Liver (tissue), 9 donors: ENCODE results near the gene PRAME. TPM values are rescaled to one million over a fixed set of nuclear protein-coding genes. Genes with fewer than 3 reads are reported as not detected.

Source experiments
- DNase-seq: peaks from one replicate; pipeline ENCODE4 v3.0.0-alpha.2; 2017; ENCODE audit warnings: low spot score
- H3K27ac ChIP-seq, 2 donors: one replicate each; pipeline ENCODE4 v1.7.0; 2013; ENCODE audit warnings: inconsistent platforms in 2 of 2, low read length in 2 of 2, control low read depth in 1 of 2, low read depth in 1 of 2, mild to moderate bottlenecking in 1 of 2
- H3K27me3 ChIP-seq, 4 donors: one replicate each; pipeline versions ENCODE4 v1.6.1 to v1.7.0; 2013; ENCODE audit warnings: low read length in 3 of 4, inconsistent platforms in 1 of 4, mild to moderate bottlenecking in 1 of 4, moderate library complexity in 1 of 4; ENCODE audit not compliant: control insufficient read depth in 4 of 4, insufficient read depth in 4 of 4
- H3K36me3 ChIP-seq, 4 donors: one replicate each; pipeline versions ENCODE4 v1.6.1 to v1.7.0; 2013; ENCODE audit warnings: low read length in 3 of 4, mild to moderate bottlenecking in 3 of 4, low read depth in 1 of 4, moderate library complexity in 1 of 4; ENCODE audit not compliant: control insufficient read depth in 4 of 4, insufficient read depth in 3 of 4
- H3K4me1 ChIP-seq, 4 donors: one replicate each; pipeline versions ENCODE4 v1.6.1 to v1.7.0; 2013; ENCODE audit warnings: low read length in 3 of 4, mild to moderate bottlenecking in 3 of 4, moderate library complexity in 1 of 4; ENCODE audit not compliant: control insufficient read depth in 4 of 4, insufficient read depth in 4 of 4
- H3K4me3 ChIP-seq, 3 donors: one replicate each; pipeline versions ENCODE4 v1.6.1 to v1.7.0; 2013; ENCODE audit warnings: low read length in 3 of 3, control low read depth in 1 of 3, low read depth in 1 of 3, mild to moderate bottlenecking in 1 of 3
- H3K9ac ChIP-seq, 2 donors: one replicate each; pipeline ENCODE4 v1.7.0; 2013; ENCODE audit warnings: low read length in 2 of 2, mild to moderate bottlenecking in 2 of 2, moderate library complexity in 2 of 2, control low read depth in 1 of 2, low read depth in 1 of 2
- H3K9me3 ChIP-seq, 4 donors: one replicate each; pipeline versions ENCODE4 v1.6.1 to v1.7.0; 2013; ENCODE audit warnings: low read length in 3 of 4; ENCODE audit not compliant: control insufficient read depth in 4 of 4
- EGR1 ChIP-seq, 2 donors: IDR thresholded peaks; 2 replicates each; pipeline ENCODE4 v1.6.1; 2016 to 2018; ENCODE audit warnings: antibody characterized with exemption in 2 of 2, low read depth in 2 of 2
- FOXA1 ChIP-seq: IDR thresholded peaks from 2 replicates; pipeline ENCODE4 v1.6.1; 2016; ENCODE audit warnings: antibody characterized with exemption
- FOXA2 ChIP-seq: IDR thresholded peaks from 2 replicates; pipeline ENCODE4 v1.6.1; 2016; ENCODE audit warnings: antibody characterized with exemption
- HNF4A ChIP-seq, 2 donors: conservative IDR thresholded peaks; 2 replicates each; pipeline ENCODE4 v1.6.1; 2016; ENCODE audit warnings: antibody characterized with exemption in 2 of 2, mild to moderate bottlenecking in 2 of 2
- HNF4G ChIP-seq: IDR thresholded peaks from 2 replicates; pipeline ENCODE4 v1.6.1; 2016; ENCODE audit warnings: antibody characterized with exemption
- NR2F2 ChIP-seq: IDR thresholded peaks from 2 replicates; pipeline ENCODE4 v1.6.1; 2016; ENCODE audit warnings: antibody characterized with exemption
- RAD21 ChIP-seq, 2 donors: IDR thresholded peaks; 2 replicates each; pipeline ENCODE4 v1.6.1; 2016; ENCODE audit warnings: antibody characterized with exemption in 2 of 2, mild to moderate bottlenecking in 2 of 2
- REST ChIP-seq: IDR thresholded peaks from 2 replicates; pipeline ENCODE4 v1.6.1; 2016; ENCODE audit warnings: antibody characterized with exemption, mild to moderate bottlenecking
- RXRA ChIP-seq, 2 donors: IDR thresholded peaks; 2 replicates each; pipeline ENCODE4 v1.6.1; 2017 to 2018; ENCODE audit warnings: antibody characterized with exemption in 2 of 2, mild to moderate bottlenecking in 1 of 2
- SP1 ChIP-seq: IDR thresholded peaks from 2 replicates; pipeline ENCODE4 v1.6.1; 2018; ENCODE audit warnings: antibody characterized with exemption, mild to moderate bottlenecking
- TAF1 ChIP-seq: conservative IDR thresholded peaks from 2 replicates; pipeline ENCODE4 v1.6.1; 2016; ENCODE audit warnings: antibody characterized with exemption, mild to moderate bottlenecking
- YY1 ChIP-seq: IDR thresholded peaks from 2 replicates; pipeline ENCODE4 v1.6.1; 2016; ENCODE audit warnings: antibody characterized with exemption, mild to moderate bottlenecking
- WGBS: extraction: QIAGEN DNeasy Blood & Tissue Kit; methylation state at CpG from one replicate; pipeline ENCODE4 v1.1.7; 2013; 5-methylcytosine and 5-hydroxymethylcytosine counted together
- polyA plus RNA-seq, 2 donors: library from polyadenylated mRNA; stranded (reverse) in 1 of 2; unstranded in 1 of 2; fragments of 200-250 nt in 1 of 2; fragments of >200 nt in 1 of 2; fragmentation: Nextera tagmentation in 1 of 2; extraction: Ambion mirVana in 1 of 2; gene quantifications; one replicate each; pipeline versions ENCODE4 v1.2.1 to v1.2.3, GENCODE V29; 2013 to 2015
- total RNA-seq, 2 donors: library from RNA; depleted of rRNA; stranded (reverse); fragments of >200 nt; gene quantifications; one replicate each; pipeline ENCODE4 v1.2.3, GENCODE V29; 2014
- TF ChIP-seq, protein P1 (sequence below): IDR thresholded peaks from 2 replicates; pipeline ENCODE4 v1.6.1; 2016; ENCODE audit warnings: antibody characterized with exemption
- TF ChIP-seq, protein P2 (sequence below): IDR thresholded peaks from 2 replicates; pipeline ENCODE4 v1.6.1; 2016; ENCODE audit warnings: antibody characterized with exemption
- TF ChIP-seq, protein P3 (sequence below): fragments of 150-350 bp; IDR thresholded peaks from 2 replicates; pipeline ENCODE4 v1.5.1; 2017; ENCODE audit warnings: improper control_type of control experiment, low read depth, low read length; ENCODE audit not compliant: missing input control
- donor health status: healthy.
- donor health status: healthy.
- donor health status: healthy.
- donor health status: healthy.
- donor health status: healthy.

PRAME gene
- total and polyA plus RNA-seq, 4 donors, result not detected

DNA sequence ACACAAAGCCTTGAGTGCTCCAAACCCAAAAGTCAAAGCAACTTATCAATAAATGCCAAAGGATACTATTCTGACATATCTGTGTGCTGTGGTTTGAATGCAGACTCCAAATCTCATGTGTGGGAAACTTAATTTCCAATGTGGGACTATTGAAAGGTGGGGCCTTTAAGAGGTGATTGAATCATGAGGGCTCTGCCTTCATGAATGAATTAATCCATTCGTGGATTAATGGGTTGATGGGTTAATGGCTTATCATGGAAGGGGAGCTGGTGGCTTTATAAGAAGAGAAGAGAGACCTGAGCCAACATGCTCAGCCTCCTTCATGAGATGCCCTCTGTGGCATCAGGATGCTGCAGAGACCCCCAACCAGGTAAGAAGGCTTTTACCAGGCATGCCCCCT is 22.1 kb downstream of the PRAME start:
- DNase-seq, result no peak
- TF ChIP-seq REST, result no peak
- no peak for TF ChIP-seq HNF4A (conservative IDR thresholded peaks at IDR 0.05)
- TF ChIP-seq, protein P1, sequence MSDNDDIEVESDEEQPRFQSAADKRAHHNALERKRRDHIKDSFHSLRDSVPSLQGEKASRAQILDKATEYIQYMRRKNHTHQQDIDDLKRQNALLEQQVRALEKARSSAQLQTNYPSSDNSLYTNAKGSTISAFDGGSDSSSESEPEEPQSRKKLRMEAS, result no peak
- no peak for TF ChIP-seq TAF1
- TF ChIP-seq, protein P2, sequence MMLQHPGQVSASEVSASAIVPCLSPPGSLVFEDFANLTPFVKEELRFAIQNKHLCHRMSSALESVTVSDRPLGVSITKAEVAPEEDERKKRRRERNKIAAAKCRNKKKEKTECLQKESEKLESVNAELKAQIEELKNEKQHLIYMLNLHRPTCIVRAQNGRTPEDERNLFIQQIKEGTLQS, result no peak
- no peak for TF ChIP-seq FOXA1
- TF ChIP-seq, protein P3, sequence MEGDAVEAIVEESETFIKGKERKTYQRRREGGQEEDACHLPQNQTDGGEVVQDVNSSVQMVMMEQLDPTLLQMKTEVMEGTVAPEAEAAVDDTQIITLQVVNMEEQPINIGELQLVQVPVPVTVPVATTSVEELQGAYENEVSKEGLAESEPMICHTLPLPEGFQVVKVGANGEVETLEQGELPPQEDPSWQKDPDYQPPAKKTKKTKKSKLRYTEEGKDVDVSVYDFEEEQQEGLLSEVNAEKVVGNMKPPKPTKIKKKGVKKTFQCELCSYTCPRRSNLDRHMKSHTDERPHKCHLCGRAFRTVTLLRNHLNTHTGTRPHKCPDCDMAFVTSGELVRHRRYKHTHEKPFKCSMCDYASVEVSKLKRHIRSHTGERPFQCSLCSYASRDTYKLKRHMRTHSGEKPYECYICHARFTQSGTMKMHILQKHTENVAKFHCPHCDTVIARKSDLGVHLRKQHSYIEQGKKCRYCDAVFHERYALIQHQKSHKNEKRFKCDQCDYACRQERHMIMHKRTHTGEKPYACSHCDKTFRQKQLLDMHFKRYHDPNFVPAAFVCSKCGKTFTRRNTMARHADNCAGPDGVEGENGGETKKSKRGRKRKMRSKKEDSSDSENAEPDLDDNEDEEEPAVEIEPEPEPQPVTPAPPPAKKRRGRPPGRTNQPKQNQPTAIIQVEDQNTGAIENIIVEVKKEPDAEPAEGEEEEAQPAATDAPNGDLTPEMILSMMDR, result no peak
- no peak for TF ChIP-seq HNF4G
- TF ChIP-seq NR2F2, result no peak
- TF ChIP-seq RXRA (IDR thresholded peaks at IDR 0.05), result no peak
- no peak for TF ChIP-seq FOXA2
- TF ChIP-seq RAD21 (IDR thresholded peaks at IDR 0.05), result no peak
- TF ChIP-seq EGR1 (IDR thresholded peaks at IDR 0.05; ENCODE audit: low read depth in 2 of 2), result no peak
- TF ChIP-seq YY1, result no peak

GRCh38 chr22:22536515-22536914 is 22.6 kb downstream of the PRAME start:
- no peak overlapping the region for H3K4me3 ChIP-seq
- H3K36me3 ChIP-seq, result no peaks in the 10 kb centered on the region
- TF ChIP-seq, protein P3, result no peak
- no peak for TF ChIP-seq SP1
- TF ChIP-seq RXRA (IDR thresholded peaks at IDR 0.05), result no peak
- no peak for TF ChIP-seq REST
- no peaks in the 10 kb centered on the region for H3K9me3 ChIP-seq
- H3K27ac ChIP-seq, result no peak overlapping the region
- DNase-seq, result no peak
- 62% methylated on average over 6 of the region's 6 CpGs for WGBS
- no peak overlapping the region for H3K9ac ChIP-seq
- peaks cover 0 to 2% (median 0%) of the 10 kb centered on the region in 4 donors for H3K27me3 ChIP-seq
- H3K4me1 ChIP-seq, result no peaks in the 10 kb centered on the region

More for the DNA sequence above, 22.1 kb downstream of the PRAME start:
- 40% methylated on average over 1 of the region's 1 CpG for WGBS
- no peak overlapping the region for H3K9ac ChIP-seq
- no peaks in the 10 kb centered on the region for H3K36me3 ChIP-seq
- H3K4me3 ChIP-seq, result no peak overlapping the region
- H3K27ac ChIP-seq, result no peak overlapping the region
- peaks cover 0 to 2% (median 0%) of the 10 kb centered on the region in 4 donors for H3K27me3 ChIP-seq
- H3K4me1 ChIP-seq, result no peaks in the 10 kb centered on the region
- no peaks in the 10 kb centered on the region for H3K9me3 ChIP-seq
